Fibroblast of lung (primary cell): ENCODE data around the gene SCLT1.

Source experiments
- EZH2 ChIP-seq: IDR thresholded peaks from 2 replicates; pipeline ENCODE4 v1.5.1; 2012; ENCODE audit warnings: low read length, control low read depth, mild to moderate bottlenecking; ENCODE audit errors: missing control alignments
- TF ChIP-seq, protein P1 (sequence below), 2 donors: IDR thresholded peaks in 1 of 2; conservative IDR thresholded peaks in 1 of 2; 1 replicate in 1 of 2; 2 replicates in 1 of 2; pipeline ENCODE4 v1.5.1; 2011 to 2012; ENCODE audit warnings: low read length in 2 of 2, control low read depth in 1 of 2, inconsistent platforms in 1 of 2, low read depth in 1 of 2, mild to moderate bottlenecking in 1 of 2

DNA sequence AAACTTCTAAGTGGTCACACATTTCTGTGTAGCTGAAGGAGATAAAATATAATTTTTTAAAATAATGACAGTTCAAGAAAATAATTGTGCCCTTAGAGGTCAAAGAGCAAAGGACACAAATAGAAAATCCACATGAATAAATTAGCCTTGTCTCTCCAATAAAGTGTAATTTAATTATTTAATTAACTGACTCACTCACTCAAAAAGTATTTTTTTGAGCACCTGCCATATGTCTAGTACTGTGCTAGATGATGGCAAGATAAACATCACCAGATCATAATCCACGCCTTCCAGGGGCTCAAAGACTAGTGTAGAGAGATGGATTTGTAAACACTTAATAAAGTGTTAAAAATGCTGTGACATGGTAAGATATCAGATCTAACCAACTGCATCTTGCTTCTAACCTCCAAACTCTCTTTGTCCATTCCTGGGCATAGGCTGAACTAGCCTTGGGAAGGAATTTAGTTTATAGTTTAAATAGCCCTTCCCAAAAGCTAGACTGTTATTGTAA is 112.5 kb downstream of the SCLT1 start:
- TF ChIP-seq, protein P1, sequence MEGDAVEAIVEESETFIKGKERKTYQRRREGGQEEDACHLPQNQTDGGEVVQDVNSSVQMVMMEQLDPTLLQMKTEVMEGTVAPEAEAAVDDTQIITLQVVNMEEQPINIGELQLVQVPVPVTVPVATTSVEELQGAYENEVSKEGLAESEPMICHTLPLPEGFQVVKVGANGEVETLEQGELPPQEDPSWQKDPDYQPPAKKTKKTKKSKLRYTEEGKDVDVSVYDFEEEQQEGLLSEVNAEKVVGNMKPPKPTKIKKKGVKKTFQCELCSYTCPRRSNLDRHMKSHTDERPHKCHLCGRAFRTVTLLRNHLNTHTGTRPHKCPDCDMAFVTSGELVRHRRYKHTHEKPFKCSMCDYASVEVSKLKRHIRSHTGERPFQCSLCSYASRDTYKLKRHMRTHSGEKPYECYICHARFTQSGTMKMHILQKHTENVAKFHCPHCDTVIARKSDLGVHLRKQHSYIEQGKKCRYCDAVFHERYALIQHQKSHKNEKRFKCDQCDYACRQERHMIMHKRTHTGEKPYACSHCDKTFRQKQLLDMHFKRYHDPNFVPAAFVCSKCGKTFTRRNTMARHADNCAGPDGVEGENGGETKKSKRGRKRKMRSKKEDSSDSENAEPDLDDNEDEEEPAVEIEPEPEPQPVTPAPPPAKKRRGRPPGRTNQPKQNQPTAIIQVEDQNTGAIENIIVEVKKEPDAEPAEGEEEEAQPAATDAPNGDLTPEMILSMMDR (conservative IDR thresholded peaks at IDR 0.05 in 1 of 2, IDR thresholded peaks at IDR 0.05 in 1 of 2; ENCODE audit: low read depth in 1 of 2, low read length in 2 of 2), result no peak
- TF ChIP-seq EZH2, result no peak
